ENCODE data around the gene OST4. TPM values are rescaled to one million over a fixed set of nuclear protein-coding genes. Genes with fewer than 3 reads are reported as not detected.
A peak's percentile ranks its signal among the peaks of the same experiment; 100 is the strongest.
"Not testable (repeated sequence)": the region's sequence is repeated elsewhere in the genome, so short reads cannot be mapped to it uniquely, and the experiment has no call there.

Gene OST4
- total RNA-seq, 1 donor from 2014 or later, result 254 TPM

- no peak overlapping the region for H3K4me3 Mint-ChIP-seq
- no peaks in the 10 kb centered on the region for H3K9me3 Mint-ChIP-seq
- peak overlapping the region; percentile 90 for H3K27ac Mint-ChIP-seq
- DNase-seq (ENCODE audit: low spot score in 2 of 2, unreplicated experiment in 2 of 2), result no peak
- H3K36me3 Mint-ChIP-seq, result no peaks in the 10 kb centered on the region
- peaks cover 66% of the 10 kb centered on the region for H3K4me1 Mint-ChIP-seq
- TF ChIP-seq CTCF (IDR thresholded peaks at IDR 0.05; ENCODE audit: unreplicated experiment), result no peak
- no peaks in the 10 kb centered on the region for H3K27me3 Mint-ChIP-seq (ENCODE audit: low read depth)
Measured at GRCh38 chr2:27077231-27077630, 5.8 kb upstream of the OST4 start.

- no peaks in the 10 kb centered on the region for H3K36me3 Mint-ChIP-seq
- DNase-seq (ENCODE audit: low spot score in 2 of 2, unreplicated experiment in 2 of 2), result no peak
- peaks cover 65% of the 10 kb centered on the region for H3K4me1 Mint-ChIP-seq
- H3K4me3 Mint-ChIP-seq, result no peak overlapping the region
- TF ChIP-seq CTCF (IDR thresholded peaks at IDR 0.05; ENCODE audit: unreplicated experiment), result no peak
- no peaks in the 10 kb centered on the region for H3K27me3 Mint-ChIP-seq (ENCODE audit: low read depth)
- no peaks in the 10 kb centered on the region for H3K9me3 Mint-ChIP-seq
- peak overlapping the region; percentile 65 for H3K27ac Mint-ChIP-seq
Measured at GRCh38 chr2:27076323-27076722, 4.9 kb upstream of the OST4 start.

GRCh38 chr2:27075566-27075871 is 4.1 kb upstream of the OST4 start:
- peaks cover 64% of the 10 kb centered on the region for H3K4me1 Mint-ChIP-seq
- H3K4me3 Mint-ChIP-seq, result not testable (repeated sequence)

GRCh38 chr2:27074738-27075565 is 3.5 kb upstream of the OST4 start:
- Mint-ChIP-seq H3K27me3 (ENCODE audit: low read depth) (no peaks in the 10 kb centered on the region), H3K4me1 (peaks cover 65% of the 10 kb centered on the region), H3K4me3 (no peak overlapping the region), H3K9me3 (no peaks in the 10 kb centered on the region), H3K27ac (peak overlapping the region; percentile 98), H3K36me3 (peaks cover under 1% of the 10 kb centered on the region)
- no peak for TF ChIP-seq CTCF (IDR thresholded peaks at IDR 0.05; ENCODE audit: unreplicated experiment)
- DNase-seq (ENCODE audit: low spot score in 2 of 2, unreplicated experiment in 2 of 2), result no peak

More at GRCh38 chr2:27075566-27075871, 4.1 kb upstream of the OST4 start:
- not testable (repeated sequence) for H3K36me3 Mint-ChIP-seq; DNase-seq (ENCODE audit: low spot score in 2 of 2, unreplicated experiment in 2 of 2); H3K27me3 Mint-ChIP-seq (ENCODE audit: low read depth); H3K9me3 Mint-ChIP-seq
- H3K27ac Mint-ChIP-seq, result peak overlapping the region; percentile 84

GRCh38 chr2:27073782-27074181 is 2.3 kb upstream of the OST4 start:
- H3K27me3 Mint-ChIP-seq (ENCODE audit: low read depth), result no peaks in the 10 kb centered on the region
- TF ChIP-seq CTCF (IDR thresholded peaks at IDR 0.05; ENCODE audit: unreplicated experiment), result no peak
- peaks cover 69% of the 10 kb centered on the region for H3K4me1 Mint-ChIP-seq
- no peak for DNase-seq (ENCODE audit: low spot score in 2 of 2, unreplicated experiment in 2 of 2)
- peaks cover 7% of the 10 kb centered on the region for H3K36me3 Mint-ChIP-seq
- H3K27ac Mint-ChIP-seq, result peak overlapping the region; percentile 98
- H3K9me3 Mint-ChIP-seq, result no peaks in the 10 kb centered on the region
- no peak overlapping the region for H3K4me3 Mint-ChIP-seq

GRCh38 chr2:27072920-27073319 is 1.5 kb upstream of the OST4 start:
- H3K27me3 Mint-ChIP-seq (ENCODE audit: low read depth), result no peaks in the 10 kb centered on the region
- H3K27ac Mint-ChIP-seq, result peak overlapping the region; percentile 98
- no peak for TF ChIP-seq CTCF (IDR thresholded peaks at IDR 0.05; ENCODE audit: unreplicated experiment)
- no peak for DNase-seq (ENCODE audit: low spot score in 2 of 2, unreplicated experiment in 2 of 2)
- H3K36me3 Mint-ChIP-seq, result peaks cover 11% of the 10 kb centered on the region
- peaks cover 62% of the 10 kb centered on the region for H3K4me1 Mint-ChIP-seq
- peak overlapping the region; percentile 83 for H3K4me3 Mint-ChIP-seq
- no peaks in the 10 kb centered on the region for H3K9me3 Mint-ChIP-seq
